Type B pancreatic cell (in vitro differentiated cells): ENCODE data around the gene CLMN. TPM values are rescaled to one million over a fixed set of nuclear protein-coding genes. Genes with fewer than 3 reads are reported as not detected.

Experiments used
- DNase-seq: peaks from one replicate; pipeline ENCODE4 v3.0.0; 2021; ENCODE audit warnings: mixed read lengths; ENCODE audit not compliant: unreplicated experiment; ENCODE audit errors: extremely low spot score
- H3K27ac Mint-ChIP-seq: 2 replicates; pipeline ENCODE4 v1.8.0; 2021; ENCODE audit warnings: mild to moderate bottlenecking, mixed read lengths
- H3K27me3 Mint-ChIP-seq: 2 replicates; pipeline ENCODE4 v1.8.0; 2021; ENCODE audit warnings: mixed read lengths
- H3K36me3 Mint-ChIP-seq: 2 replicates; pipeline ENCODE4 v1.8.0; 2021; ENCODE audit warnings: mixed read lengths
- H3K4me1 Mint-ChIP-seq: one replicate; pipeline ENCODE4 v1.8.0; 2021; ENCODE audit warnings: mixed read lengths; ENCODE audit not compliant: unreplicated experiment
- H3K4me3 Mint-ChIP-seq: 2 replicates; pipeline ENCODE4 v1.8.0; 2021; ENCODE audit warnings: mild to moderate bottlenecking, mixed read lengths
- H3K9me3 Mint-ChIP-seq: 2 replicates; pipeline ENCODE4 v1.8.0; 2021; ENCODE audit warnings: mixed read lengths
- CTCF ChIP-seq: fragments of 200-600 bp; sonication (generic); conservative IDR thresholded peaks from 2 replicates; pipeline ENCODE4 v1.5.0; 2021; ENCODE audit warnings: antibody characterized with exemption, mild to moderate bottlenecking
- total RNA-seq: library from RNA; stranded (reverse); gene quantifications from 2 replicates; pipeline ENCODE4 v1.2.1, GENCODE V29; 2021; ENCODE audit warnings: low replicate concordance

Gene CLMN
- total RNA-seq, 1 donor from 2014 or later, result 23.0 TPM

- Mint-ChIP-seq H3K36me3 (no peaks in the 10 kb centered on the region), H3K27ac (no peak overlapping the region), H3K4me3 (no peak overlapping the region), H3K27me3 (no peaks in the 10 kb centered on the region), H3K4me1 (peaks cover 19% of the 10 kb centered on the region), H3K9me3 (no peaks in the 10 kb centered on the region)
- no peak for DNase-seq
- TF ChIP-seq CTCF, result no peak
Observed at GRCh38 chr14:95323917-95324316, 4.2 kb upstream of the CLMN start.

DNA sequence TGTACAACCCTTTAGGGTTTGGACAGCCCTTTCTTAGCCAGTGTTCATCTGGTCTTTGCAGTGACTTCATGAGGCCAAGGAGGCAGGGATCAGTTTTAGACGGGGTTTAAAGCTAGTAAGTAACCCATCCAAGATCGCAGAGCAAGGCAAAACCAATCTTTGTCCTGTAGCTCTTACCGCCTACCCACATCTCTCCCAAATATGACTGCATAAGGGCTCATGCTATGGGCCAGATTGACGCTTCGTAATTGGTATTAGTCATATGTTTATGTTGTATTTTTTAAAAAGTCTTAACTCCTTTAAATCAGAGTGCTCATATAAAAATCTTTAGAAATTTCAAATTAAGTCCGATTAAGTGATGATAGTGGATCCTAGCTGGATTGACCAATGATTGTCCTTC is 3.7 kb upstream of the CLMN start:
- Mint-ChIP-seq H3K36me3 (no peaks in the 10 kb centered on the region), H3K27ac (no peak overlapping the region), H3K9me3 (no peaks in the 10 kb centered on the region), H3K4me1 (peaks cover 19% of the 10 kb centered on the region), H3K4me3 (no peak overlapping the region), H3K27me3 (no peaks in the 10 kb centered on the region)
- DNase-seq, result no peak
- TF ChIP-seq CTCF, result no peak

DNA sequence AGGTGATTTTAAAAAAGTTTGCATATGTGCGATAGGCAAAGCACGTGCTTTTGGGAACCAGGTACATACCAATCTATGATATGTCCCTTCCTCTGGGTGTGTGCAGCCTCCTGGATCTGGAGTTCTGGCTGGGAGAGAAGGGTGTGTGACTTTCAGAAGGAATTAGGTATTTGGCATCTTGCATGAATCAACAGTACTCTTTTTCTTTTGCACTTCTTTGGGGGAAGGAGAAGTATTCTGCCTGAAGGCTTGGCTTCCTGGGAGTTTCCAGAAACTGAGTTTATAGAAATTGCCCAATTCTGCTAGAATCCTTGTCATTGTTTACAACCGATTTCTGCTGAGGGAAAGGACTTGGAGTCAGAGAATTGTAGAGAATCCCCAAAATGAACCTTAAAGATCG is 2.9 kb upstream of the CLMN start:
- Mint-ChIP-seq H3K27ac (no peak overlapping the region), H3K9me3 (no peaks in the 10 kb centered on the region), H3K4me1 (peaks cover 23% of the 10 kb centered on the region), H3K36me3 (no peaks in the 10 kb centered on the region), H3K4me3 (no peak overlapping the region), H3K27me3 (peaks cover 4% of the 10 kb centered on the region)
- no peak for DNase-seq
- TF ChIP-seq CTCF, result no peak

- Mint-ChIP-seq H3K27me3 (peaks cover 7% of the 10 kb centered on the region), H3K27ac (peak overlapping the region; percentile 51), H3K9me3 (no peaks in the 10 kb centered on the region), H3K4me1 (peaks cover 29% of the 10 kb centered on the region), H3K36me3 (no peaks in the 10 kb centered on the region), H3K4me3 (peak overlapping the region; percentile 67)
- no peak for DNase-seq
- TF ChIP-seq CTCF, result no peak
Observed at GRCh38 chr14:95321693-95322455, 2.2 kb upstream of the CLMN start.

DNA sequence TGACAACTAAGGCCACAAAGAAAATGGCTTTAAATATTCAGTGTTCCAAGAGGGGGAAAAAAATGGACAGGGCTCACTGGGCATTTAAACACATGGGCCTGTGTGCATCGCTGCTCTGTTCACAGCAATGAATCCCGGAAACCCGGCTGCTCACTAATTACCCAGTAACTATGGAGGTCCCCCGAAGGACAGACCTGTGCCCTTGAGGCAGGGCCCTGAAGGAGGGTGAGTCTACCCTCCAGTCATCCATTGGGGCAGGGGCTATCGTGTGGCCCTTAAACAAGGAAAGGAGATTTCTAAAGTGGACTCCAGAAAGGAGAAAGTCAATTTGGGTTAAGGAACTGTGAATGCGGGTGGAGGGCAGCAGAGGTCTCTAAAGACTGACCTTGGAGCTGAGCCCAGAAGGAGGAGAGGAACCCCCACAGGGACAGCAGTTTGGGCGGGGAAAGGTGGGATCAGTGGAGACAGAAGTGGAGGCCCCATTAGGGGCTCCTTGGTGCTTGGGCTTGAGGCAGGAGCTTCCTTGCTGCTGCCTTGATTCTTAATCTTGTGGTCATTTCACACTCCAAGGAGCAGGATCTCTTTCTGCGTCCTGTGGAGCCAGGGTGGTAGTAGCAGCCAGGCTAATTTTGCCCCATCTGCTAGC is 1.4 kb upstream of the CLMN start:
- H3K9me3 Mint-ChIP-seq, result no peaks in the 10 kb centered on the region
- H3K4me1 Mint-ChIP-seq, result peaks cover 30% of the 10 kb centered on the region
- DNase-seq, result no peak
- peak overlapping the region; percentile 51 for H3K27ac Mint-ChIP-seq
- H3K36me3 Mint-ChIP-seq, result no peaks in the 10 kb centered on the region
- H3K4me3 Mint-ChIP-seq, result peak overlapping the region; percentile 72
- no peak for TF ChIP-seq CTCF
- peaks cover 8% of the 10 kb centered on the region for H3K27me3 Mint-ChIP-seq
